EH (cell line): Measurements from ENCODE around the gene CIART.
"Not testable (repeated sequence)": the region's sequence is repeated elsewhere in the genome, so short reads cannot be mapped to it uniquely, and the experiment has no call there.

Experiments used
- DNase-seq: peaks from one replicate; pipeline ENCODE4 v3.0.0-alpha.2; 2015; ENCODE audit warnings: low read depth

CIART gene

DNA sequence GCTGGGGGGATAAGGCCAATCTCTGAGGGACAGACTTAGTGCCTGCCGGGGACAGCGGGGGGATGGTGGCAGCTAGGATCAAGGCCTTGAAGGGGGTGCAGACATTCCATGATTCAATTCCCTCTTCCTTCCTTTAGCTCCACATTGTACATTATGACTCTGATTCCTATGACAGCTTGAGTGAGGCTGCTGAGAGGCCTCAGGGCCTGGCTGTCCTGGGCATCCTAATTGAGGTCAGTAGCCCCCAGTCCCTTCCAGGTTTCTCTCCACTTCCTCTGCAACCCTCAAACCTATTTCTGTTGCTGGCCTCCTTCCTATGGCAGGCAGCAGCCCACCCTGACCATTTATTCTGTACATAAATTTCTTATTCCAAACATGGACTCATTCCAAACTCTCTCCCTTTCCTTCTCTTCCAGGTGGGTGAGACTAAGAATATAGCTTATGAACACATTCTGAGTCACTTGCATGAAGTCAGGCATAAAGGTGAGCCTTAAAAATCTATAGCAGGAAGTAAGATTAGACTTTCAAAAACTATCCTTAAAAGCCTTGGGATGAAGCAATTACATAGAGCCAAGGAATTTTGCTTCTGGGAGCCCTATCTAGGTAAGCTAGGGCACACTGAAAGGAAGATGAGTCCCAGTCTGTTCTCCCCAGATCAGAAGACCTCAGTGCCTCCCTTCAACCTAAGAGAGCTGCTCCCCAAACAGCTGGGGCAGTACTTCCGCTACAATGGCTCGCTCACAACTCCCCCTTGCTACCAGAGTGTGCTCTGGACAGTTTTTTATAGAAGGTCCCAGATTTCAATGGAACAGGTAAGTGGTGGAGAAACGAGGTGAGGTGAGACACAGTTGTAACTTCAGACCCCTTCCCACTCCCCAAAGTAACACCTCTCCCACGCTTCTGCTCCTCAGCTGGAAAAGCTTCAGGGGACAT is 19.7 kb upstream of the CIART start:
- DNase-seq = no peak

DNA sequence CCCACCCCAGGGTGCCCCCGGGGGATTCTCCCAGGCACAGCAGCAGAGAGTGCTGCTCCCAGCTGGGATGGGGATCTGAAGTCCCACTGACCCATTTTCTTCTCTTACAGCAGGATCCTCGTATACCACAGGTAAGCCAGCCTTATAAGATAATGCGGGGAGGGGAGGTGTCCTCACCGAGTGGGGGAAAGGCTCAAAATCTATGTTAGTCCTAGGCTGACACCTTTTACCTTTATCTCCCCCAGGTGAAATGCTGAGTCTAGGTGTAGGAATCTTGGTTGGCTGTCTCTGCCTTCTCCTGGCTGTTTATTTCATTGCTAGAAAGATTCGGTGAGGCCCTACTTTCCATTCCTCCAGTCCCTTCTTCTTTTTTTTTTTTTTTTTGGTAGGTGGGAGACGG is 18.8 kb upstream of the CIART start:
- DNase-seq = no peak

DNA sequence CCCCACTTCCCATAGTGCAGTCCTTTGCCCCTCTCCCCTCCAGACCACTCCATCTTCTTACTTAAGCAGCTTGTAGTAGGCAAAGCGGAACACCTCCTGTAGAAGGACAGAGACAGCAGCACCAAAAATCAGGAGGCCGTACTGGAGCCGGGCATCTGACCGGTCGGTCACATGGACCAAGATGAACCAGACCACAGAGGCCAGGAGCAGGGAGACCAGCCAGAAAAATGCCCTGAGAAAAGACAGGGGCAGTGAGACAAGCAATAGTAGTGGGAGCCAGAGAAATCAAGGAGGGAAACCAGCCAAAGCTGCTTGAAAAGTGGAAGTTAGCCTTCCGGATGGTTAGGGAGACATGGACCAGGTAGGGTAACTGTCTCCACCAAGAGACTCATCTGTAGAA is 14.5 kb upstream of the CIART start:
- DNase-seq = no peak

DNA sequence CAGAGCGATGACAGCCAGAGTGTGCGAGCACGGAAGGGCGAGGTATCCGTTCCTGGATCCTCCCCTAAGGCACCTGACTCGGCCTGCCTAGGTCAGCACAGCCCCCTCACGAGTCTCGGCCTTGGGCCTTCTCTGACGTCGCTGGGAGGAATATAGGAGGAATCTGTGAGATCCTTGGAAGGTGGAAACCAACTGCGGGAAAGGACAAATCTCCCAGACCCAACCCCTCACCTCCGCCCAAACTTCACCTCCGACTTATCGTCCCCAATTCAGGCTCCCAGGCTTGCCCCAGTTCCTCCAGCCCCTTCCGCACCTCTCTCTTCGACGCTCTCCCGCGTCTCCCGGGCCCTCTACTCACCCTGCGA is 14.0 kb upstream of the CIART start:
- DNase-seq = peak; percentile 34

DNA sequence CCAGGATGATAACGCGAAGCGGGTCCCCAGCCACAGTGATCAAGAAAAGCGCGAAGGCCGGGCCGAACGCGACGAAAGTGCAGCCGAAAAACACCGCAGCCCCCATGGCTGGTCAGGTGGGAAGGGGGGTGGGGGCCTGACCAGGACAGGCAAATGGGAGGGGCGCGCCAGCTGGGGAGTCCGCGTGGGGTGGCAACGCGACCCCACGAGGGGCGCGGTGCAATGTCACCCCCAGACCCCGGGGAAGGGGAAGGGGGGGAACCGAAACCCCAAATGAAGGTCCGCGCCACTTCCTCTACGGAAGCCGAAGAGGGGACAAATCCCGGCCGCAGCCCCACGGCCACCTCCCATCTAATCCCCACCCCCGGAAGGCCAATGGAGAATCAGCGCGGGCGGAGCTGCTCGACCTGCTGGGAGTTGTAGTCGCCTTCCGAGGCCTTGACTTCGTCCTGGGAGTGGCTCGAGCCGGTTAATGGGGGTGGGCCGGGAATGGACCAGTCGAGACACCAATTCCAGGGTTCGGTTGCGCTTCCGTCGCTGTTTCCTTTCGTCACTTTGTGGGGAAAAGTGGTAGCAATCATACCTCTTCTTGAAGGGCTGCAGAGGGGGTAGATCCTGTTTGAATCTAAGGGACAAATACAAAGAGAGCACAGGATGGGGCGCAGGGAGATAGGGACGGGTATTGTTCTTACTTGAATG is 13.5 kb upstream of the CIART start, which contains the start of gene APH1A:
TSS of gene APH1A (minus strand) at position 312 of the 699 bp plus-strand sequence. CDS start at position 106, 206 bp downstream.
- peak; percentile 97 for DNase-seq

DNA sequence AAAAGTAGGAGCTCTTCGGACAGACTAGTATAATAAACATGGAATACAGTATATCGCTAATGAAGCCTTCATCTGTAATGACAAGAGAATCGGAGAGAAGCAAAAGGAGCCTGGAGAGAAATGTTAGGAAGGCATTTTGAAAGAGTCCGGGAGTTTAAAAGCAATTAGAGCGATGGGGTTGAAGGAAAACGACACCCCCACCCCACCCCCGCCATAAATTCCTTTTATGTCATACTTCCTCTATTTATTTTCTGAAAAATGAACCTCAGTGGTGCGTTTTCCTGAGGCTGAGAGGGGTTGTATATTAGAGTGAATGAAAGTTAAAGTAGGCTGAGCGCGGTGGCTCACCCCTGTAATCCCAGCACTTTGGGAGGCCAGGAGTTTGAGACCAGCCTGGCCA is 12.9 kb upstream of the CIART start:
- DNase-seq = no peak

DNA sequence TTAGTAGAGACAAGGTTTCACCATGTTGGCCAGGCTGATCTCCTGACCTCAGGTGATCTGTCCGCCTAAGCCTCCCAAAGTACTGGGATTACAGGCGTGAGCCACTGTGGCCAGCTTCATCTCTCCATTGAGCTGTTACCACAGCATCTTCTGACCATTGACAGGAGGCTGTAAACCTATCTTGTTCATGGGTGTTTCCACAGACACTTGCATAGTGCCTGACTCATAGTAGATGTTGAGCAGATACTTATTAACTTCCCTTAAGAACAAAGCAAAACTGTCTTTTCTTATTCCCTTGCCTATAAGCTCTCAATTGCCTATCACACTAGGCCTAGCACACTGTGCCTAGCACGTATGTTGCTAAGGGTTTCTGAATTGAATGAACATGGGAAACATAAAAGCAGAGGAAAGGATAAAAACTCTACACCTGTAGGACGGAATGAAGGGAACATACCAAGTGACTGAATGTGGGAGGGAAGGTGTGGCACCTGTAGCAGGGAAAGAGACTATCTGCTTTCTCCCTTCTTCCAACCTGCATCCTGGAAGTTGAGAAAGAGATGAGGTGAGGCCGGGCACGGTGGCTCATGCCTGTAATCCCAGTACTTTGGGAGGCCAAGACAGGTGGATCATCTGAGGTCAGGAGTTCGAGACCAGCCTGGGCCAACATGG is 10.9 kb upstream of the CIART start:
- no peak for DNase-seq

DNA sequence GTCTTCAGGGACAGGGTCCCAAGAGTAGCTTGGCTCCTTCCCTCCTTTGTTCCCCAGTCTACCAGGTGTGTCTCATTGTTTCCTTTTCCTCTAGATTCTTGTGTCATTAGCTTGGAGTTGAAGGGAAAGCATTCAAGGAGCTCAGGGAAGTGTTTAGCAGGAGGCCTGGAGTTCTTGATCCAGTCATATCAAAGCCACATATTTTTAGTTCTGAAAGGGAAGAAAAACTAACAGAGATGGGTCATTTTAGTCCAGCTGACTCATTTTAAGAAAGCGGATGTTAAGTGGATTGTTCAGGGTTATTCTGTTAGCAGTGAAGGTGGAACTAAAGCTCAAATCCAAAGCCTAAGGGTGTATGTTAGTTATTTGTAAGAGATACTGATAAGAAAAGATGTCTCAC is 9.0 kb upstream of the CIART start:
- peak; percentile 36 for DNase-seq

DNA sequence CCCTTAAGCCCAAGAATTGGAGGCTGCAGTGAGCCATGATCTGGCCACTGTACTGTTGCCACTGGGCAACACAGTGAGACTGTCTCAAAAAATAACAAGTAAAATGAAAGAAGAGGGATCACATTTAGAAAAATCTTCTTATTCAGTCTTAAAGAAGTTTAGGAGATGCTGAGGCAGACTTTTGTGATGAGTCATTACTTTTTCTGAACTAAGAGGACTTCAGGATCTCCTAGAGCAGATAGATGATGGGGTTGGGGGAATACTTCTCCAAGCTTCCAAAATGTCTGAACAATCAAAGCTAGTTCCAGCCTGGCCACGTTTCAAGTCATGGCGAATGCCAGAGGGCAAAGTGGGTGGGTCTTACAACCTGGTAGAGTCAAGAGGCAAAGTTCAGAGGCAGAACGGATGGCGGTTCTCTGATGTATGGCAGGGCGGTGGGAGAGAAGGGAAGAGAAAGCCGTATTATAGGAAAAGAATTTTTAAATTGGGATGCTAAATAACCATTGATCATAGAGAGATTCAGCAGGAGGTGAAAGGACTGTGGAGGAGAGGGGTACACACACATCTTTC is 2.1 kb upstream of the CIART start:
- no peak for DNase-seq

DNA sequence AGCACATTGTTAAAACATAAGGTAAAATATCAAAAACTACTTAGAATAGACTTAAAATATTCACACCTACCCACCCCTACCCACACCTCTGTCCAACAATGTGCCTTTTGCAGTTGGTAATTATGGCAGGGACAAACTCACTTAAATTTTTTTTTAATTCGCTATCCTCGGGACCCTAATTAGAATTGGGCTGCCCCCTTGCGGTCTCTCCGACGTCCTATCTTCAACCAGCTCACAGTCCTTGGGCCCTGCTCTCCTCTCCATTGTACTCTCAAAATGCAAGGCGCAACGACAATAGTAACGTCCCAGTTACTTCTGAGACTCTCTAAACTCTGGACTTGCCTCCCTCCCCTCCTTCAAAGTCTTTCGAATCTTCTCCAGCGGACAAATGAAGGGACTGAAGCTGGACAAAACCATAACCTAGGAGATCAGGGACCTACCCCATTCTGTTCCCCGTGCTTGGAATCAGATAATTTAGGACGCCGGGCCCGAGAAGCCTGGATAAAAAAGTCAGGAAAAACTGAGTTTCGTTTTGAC is 1.1 kb upstream of the CIART start:
- peak; percentile 80 for DNase-seq

DNA sequence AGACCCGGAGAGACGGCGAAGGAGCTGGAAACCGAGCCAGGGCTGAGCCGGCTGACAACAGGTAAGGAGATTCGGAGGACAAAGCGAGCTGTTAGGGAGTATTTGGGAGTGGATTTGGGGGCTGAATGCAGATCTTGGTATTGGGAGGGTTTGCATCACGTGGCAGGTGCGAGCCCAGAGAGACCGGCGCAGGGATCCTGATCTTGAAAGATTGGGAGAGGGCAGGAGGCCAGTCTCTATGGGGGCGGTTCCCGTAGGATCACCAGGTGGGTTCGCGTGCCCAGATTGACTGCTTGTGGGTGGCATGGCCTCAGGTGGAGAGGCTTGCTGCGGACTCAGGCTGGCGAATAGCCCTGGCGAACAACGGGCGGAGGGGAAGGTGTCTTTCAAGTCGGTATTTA is 204 bp downstream of the CIART start:
- DNase-seq = no peak

DNA sequence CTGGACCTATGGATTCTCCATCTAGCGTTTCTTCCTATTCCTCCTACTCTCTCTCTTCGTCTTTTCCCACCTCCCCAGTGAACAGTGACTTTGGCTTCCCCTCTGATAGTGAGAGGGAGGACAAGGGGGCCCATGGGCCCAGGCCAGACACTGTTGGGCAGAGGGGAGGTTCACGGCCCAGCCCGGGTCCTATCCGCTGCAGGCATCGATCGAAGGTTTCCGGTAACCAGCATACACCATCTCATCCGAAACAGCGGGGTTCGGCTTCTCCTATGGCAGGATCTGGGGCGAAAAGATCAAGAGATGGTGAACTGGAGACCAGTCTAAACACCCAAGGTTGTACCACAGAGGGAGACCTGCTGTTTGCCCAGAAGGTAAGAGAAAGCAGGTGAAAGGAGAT is 906 bp downstream of the CIART start:
- DNase-seq = no peak

DNA sequence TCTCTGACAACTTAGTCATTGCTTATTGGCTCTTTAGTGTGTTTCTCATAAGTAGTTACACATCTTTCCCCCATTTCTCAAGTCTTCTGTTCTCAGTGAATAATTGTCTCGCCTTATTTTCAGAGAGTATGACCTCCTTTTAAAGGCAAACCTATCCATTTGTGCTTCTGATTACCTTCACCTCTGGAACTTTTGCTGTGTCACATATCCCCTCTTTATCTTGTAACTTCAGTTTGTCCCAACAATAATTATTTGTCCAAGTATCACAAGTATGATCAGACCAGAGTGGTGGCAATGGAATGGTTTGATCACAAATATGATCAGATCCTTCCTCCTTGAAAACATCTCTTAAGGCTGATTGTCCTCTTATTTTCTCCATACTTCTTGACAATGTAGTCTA is 6.0 kb downstream of the CIART start:
- no peak for DNase-seq

DNA sequence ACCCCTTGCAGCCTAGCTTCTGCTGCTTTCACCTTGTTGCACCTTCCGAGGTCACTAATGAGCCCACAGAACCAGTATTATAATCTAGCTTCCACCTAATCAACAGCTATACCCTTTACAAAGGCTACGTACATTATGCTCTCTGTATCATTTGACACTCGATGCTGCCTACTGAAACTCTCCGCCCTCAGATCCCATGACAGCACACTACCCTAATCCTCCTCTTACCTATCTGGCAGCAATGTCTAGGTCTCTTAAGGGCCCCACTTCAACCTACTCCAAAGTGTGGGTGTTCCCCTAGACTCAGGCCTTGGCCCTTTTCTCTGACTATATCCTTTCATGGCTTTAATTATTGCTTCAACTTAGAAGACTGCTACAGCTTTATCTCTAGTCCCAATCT is 6.5 kb downstream of the CIART start:
- no peak for DNase-seq

DNA sequence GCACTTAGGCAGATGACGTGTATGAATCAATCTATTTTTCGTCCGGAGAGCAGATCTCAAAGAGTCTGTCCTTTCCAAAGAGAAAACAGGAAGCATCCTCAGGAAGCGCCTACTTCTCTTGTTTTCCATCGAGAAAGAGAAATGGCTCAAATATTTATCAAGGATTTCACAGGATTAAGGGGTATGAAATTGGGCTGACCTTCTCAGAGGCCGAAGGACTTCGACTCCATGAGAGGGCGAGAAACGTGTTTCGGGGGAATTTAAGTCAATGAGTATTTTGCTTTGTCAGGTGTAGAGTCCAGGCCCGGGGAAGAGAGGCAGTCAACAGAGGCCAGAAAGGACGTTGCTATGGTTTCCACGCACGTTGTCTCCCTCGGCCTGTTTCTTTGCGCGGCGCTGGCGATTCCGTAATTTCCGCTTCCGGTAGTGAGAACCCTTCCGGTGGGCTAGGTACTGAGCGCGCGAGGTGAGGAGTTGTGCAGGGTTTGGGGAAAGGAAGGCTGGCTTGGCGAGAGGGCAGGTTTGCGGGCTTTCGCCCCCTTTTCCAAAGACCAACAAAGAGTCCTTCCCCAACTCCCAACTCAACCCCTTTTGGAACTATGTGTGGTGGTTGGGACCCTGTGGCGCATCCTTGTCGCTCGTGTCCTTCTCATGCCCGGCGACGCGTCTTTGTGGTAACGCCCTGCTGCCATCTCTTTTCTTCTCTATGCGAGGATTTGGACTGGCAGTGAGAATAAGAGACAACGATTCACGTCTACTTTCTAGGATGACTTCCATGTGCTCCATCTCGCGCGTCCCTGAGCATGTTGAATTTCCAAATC is 11.3 kb downstream of the CIART start, which contains the start of gene MRPS21:
TSS of gene MRPS21 (plus strand) at position 429 of the 821 bp plus-strand sequence. CDS start 506 bp downstream, outside the sequence.
- peak; percentile 90 for DNase-seq

DNA sequence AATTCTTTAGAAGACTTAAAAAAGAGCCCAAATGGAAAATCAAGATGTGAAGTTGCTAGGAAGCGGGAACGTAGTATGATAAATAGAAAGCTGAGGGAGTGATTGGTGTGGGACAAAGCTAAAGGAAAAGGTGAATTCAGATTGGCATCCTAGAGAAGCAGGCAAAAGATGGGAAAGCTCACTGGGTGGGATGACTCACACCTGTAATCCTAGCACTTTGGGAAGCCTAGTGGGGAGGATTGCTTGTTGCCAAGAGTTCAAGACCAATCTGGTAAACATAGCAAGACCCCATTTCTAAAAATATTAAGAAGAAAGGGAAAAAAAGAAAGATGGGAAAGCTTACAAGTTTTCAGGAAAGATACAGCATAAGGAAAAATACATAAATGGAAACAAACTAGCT is 13.1 kb downstream of the CIART start:
- no peak for DNase-seq

DNA sequence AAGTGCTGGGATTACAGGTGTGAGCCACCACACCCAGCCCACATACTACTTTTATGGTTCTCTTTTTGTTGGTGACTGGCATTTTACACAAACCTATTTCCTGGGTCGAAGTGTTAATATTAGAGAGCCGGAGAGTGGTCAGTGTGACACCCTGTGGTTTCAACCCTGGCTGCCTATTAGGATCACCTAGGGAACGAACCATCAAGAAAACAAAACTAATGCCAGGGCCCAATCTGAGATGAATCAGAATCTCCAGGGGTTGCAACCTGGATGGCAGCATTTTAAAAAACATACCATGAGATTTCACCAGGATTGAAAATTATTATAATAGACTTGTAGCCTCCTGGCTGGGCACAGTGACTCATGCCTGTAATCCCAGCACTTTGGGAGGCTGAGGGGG is 17.4 kb downstream of the CIART start:
- no peak for DNase-seq

DNA sequence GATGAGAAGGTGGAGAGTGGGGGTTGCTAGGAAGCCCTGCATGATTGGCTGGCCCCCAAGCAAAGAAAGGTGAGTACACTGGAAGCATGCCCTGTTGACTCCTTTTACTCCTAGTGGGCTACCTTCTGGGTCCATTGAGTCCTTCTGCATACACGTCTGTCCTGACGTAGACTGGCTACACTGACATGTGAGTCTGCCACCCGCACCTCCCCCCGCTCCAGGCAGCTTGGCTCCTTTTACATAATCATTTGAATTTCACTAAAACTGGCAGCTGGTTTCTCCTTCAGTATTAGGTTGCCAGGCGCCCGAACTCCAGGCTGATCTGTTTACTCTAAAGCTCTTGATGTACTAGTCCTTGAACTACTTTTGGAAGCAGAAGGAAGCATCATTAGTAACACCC is 20.0 kb downstream of the CIART start:
- no peak for DNase-seq

DNA sequence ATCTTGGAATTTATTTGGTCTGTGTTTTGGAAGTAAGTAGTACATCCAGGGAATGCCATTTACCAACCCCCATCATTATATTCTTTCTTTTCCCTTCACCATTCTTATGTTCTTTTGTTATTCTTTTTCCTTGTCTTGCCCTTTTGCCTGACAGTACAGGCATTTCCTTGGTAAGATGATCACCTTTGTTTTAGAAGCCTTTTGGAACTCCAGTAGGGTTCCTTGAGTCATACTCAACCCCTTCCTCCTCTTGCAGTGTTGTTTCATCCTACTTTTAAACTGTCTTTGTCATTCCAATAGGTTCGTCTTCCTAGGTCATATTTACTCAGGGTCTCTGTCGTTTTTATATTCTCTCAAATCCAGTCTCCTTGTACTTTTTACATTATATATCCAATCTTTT is 20.5 kb downstream of the CIART start:
- no peak for DNase-seq

DNA sequence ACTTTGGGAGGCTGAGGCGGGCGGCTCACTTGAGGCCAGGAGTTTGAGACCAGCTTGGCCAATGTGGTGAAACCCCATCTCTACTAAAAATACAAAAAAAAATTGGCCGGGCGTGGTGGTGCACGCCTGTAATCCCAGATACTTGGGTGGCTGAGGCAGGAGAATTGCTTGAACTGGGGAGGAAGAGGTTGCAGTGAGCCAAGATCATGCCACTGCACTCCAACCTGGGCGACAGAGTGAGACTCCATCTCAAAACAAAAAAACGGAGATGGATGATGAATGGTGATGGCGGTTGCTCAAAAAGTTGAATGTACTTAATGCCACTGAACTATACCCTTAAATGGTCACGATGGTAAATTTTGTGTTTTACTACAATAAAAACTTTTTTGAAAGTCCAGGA is 26.2 kb downstream of the CIART start:
- DNase-seq = not testable (repeated sequence)
